DMS153 treated with DMSO at 0.1 percent for 48 hours (cell line): ENCODE results near the gene FMR1.

ENCODE experiments used
- DNase-seq: peaks from one replicate; lab custom pipeline; 2025; ENCODE audit not compliant: unreplicated experiment; lab: John Stamatoyannopoulos, UW

FMR1 gene

DNA sequence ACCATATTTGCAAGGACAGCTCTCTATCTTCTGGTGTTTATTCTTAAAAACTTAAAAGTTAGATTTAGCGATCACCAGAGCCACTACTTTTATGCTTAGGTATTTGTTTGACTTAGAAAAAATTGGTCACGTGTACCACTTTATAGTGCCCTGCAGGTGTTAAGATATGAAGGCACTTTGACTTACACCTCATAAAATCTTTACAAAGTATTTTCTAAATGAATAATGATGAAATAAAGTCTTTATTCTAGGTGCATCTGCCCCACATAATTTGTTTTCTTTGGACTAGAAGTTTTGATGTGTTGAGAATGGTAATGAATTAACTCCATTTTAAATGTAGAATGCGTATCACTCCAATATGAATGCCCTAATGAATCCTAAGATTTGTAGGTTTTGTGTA is 2.9 kb downstream of the FMR1 start:
- no peak for DNase-seq

DNA sequence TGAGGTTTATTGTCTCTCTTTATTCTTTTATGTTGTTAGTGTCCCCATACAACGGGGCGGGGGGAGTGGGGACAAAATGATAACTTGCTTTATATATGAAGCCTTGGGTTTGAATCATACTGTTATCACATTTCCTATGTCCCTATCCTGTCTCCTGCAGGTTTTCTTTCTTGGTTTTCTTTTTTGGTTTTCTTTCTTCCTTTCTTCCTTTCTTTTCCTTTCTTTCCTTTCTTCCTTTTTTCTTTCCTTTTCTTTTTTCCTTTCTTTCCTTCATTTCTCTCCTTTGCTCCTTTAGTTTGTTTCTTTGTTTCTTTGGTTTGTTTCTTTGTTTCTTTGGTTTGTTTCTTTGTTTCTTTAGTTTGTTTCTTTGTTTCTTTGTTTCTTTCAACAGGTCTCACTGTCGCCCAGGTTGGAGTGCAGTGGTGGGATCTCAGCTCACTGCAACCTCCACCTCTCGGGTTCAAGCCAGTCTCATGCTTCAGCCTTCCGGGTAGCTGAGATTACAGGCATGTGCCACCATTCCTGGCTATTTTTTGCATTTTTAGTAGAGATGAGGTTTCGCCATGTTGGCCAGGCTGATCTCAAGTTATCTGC is 4.8 kb downstream of the FMR1 start:
- DNase-seq: no peak

DNA sequence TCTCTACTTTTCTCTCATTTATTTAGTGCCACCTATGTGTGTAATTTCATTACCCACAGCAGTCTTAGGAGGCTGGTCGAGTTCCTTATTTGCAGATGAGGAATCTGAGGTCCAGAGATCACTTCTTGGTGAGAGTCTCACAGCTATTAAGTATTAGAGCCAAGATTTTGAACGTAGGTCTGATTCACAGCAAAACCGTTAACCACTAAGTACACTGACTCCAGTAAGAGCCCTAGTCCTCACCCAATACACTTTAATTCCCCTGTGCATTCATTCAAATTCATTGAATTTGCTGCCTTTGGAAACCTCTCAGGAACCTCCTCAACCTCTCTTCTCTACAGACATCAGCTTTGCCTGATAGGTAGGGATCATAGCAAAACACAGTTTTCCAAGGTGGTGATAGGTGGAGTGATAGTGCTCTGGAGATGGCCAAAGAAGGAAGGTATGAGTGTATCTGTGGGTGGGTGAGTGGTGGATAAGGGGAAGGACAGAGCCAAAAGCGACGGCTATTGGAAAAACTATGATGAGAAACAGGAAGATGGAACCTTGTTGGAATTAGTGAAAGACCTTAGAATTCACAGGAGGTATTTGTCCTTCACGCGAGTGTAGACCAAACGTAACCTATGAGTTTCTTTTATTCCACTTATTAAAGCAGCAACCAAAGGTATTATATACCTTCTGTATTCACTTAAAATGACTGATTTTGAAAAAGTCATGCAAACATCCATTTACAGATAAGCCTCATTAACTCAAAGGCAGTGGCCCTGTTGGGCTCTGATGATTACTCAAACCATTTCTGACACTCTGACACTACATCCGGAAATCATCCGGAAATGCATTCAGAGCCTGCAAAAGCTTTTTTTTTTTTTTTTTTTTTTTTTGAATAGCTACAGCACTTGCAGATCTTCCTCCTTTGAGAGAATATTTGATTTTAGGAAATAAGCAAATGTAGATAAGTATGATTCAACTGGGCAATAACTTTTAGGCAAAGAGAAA is 6.3 kb downstream of the FMR1 start:
- DNase-seq: no peak

DNA sequence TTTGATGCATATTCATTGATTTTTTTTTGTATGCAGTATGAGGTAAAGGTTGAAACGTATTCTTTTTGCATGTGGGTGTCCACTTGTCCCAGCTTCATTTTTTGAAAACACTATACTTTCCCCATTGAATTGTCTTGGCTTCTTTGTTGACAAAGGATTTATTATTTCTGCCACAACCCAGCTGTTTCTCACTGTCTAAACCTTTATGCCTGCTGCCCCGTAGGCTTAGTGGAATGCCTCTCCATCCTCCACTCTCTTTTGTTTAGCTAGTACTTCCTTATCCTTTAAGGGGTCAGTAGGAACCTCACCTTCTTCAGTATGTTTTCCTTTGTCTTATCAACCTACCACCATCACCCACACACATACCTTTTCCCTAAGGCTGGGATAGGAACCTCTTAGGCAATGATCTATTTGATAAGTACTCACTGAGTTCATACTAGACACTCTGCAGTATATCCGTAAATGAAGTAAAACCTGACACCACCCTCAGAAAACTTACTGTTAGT is 8.5 kb downstream of the FMR1 start:
- DNase-seq: no peak

DNA sequence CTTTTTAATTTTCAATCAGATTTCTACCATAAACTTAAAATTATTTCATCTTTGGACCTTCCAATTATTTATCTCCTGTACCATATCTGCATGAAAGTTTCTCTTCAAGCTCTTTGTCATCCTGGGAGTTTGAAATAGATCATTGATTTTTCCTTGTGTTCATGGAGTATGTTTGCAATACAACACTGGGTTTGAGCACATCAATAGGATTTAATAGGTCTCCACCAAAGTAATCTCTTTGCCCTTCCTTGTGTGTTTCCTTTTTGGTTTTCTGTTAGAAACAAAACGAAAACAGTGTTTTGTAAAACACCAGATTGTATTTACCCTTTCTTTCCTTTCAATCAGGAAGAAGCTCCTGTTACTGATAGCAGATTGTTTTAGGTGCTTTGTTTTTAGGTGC is 11.9 kb downstream of the FMR1 start:
- DNase-seq: no peak

DNA sequence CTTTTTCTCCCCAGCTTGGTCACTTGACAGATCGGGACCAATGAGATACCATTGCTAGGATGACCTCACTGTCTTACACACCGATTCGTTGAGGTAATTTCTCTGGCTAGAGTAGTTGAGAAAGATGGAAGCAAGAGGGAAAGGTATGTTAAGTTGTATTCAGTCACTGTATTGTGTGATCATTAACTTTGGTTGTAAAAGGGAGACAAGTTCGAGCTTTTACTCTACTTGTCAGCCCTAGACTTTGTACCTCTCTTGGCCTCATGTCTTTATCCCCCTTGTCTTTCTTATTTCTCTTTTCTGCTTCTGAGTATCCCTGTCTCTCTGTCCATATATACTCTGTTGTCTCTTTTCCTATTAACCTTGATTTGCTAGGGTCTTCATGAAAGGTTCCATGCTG is 15.5 kb downstream of the FMR1 start:
- DNase-seq: no peak

- no peak for DNase-seq
Observed at GRCh38 chrX:147933815-147934214, 22.1 kb downstream of the FMR1 start.

DNA sequence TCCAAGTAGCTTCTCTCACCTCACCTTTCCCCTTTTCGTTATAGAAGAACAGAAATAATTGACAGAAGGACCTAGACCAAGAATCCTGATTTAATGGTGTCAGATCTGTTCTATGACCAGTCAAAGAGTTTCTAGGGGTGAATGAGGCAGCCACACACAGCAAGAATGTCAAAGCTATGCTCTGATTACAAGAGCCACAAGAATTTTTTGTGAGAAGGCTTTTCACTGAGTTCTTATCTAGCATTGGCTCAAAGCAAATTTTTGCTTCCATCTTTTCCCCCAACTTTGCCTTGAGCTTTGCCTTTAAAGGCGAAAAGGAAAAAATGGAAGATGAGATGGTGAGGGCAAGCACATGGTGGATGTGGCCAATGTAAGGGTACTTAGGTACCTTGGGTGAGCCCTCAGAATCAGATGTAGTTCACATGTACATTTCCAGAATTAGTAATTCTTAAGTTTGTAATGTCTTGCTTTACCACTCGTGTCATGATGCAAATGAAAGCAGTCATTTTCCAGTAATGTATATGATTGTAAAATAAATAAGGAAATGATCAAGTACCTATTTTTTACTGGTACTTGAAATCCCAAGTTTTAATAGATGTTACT is 23.5 kb downstream of the FMR1 start:
- no peak for DNase-seq

DNA sequence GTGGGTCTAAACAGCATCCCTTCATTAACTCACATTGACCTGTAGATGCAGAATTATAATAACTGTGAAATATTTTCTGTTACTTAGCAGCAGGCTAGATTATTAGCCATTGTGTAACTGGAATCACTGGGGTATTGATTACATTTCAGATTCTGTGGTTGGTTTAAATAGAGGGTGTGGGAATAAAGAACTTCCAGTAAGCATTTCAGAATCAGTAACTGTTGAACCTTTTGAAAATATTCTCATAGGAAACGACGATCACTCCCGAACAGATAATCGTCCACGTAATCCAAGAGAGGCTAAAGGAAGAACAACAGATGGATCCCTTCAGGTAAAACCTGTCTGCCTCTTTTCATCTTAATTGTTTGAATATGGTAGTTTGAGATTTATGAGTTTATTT is 33.6 kb downstream of the FMR1 start:
- no peak for DNase-seq

- DNase-seq: no peak
Observed at GRCh38 chrX:147948531-147948930, 36.8 kb downstream of the FMR1 start.

- DNase-seq: no peak
Observed at GRCh38 chrX:147950352-147950751, 38.6 kb downstream of the FMR1 start.

DNA sequence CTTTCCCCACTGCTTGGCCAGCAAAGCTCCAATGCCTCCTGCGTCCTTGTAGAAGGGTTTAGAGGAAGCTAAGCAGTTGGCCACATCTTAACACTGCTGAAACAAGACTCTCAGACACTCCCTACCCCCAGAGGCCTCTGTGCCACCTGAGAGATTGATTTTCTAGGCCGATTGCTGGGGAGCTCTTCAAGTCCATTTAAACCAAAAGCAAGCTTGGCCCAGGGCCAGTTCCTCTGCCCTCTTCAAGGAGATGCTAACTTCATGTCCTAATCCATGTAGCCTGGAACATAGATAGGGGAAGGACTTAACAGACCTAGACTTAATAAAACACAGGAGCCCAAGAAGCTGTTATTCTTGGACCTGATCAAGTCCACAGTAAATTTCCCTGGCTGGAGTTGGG is 42.3 kb downstream of the FMR1 start:
- DNase-seq: no peak

GRCh38 chrX:147957291-147957690 is 45.6 kb downstream of the FMR1 start:
- no peak for DNase-seq

GRCh38 chrX:147958291-147958690 is 46.6 kb downstream of the FMR1 start:
- no peak for DNase-seq

GRCh38 chrX:147960722-147961121 is 49.0 kb downstream of the FMR1 start:
- DNase-seq: no peak

DNA sequence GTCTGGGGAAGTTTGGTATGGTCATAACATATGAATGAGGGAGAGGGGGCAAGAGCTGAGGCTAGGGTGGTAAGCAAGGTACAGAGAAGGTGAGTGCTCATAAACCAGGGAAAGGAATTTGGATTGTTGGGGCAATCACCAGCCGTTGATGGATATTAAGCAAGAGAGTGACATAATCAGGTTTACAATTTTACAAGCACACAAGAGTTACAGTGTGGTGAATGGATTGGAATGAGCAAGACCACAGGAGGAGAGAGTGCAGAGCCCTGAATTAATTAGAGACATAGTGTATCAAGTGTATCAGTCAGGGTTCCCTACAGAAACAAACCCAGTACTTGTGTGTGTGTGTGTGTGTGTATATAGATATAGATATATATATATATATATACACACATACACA is 50.8 kb downstream of the FMR1 start:
- no peak for DNase-seq

GRCh38 chrX:147978931-147979330 is 67.2 kb downstream of the FMR1 start:
- DNase-seq: no peak

GRCh38 chrX:147981038-147981752 is 69.5 kb downstream of the FMR1 start, which contains the start of gene FMR1NB:
FMR1NB (plus strand) TSS chrX:147981337; CDS start chrX:147981403, 66 bp downstream.
- no peak for DNase-seq
